ENCODE measurements around the gene INVS.

GRCh38 chr9:100091650-100092049 lies 7.4 kb upstream of the INVS start:
- TF ChIP-seq CTCF (IDR thresholded peaks at IDR 0.05) (no peak), POLR2A (IDR thresholded peaks at IDR 0.05) (no peak), POLR2AphosphoS5 (IDR thresholded peaks at IDR 0.05; ENCODE audit: insufficient read depth in 1 of 2, low read depth in 1 of 2) (no peak)
